A549 (cell line): ENCODE data around the gene OR10G8.

Experiments used
- CTCF ChIP-seq: fragments of >200 bp; sonication (Bioruptor Twin); formaldehyde crosslinking; IDR thresholded peaks from 3 replicates; pipeline ENCODE4 v1.5.1; 2016
- HDAC2 ChIP-seq: fragments of 200-600 bp; sonication (generic); IDR thresholded peaks from 2 replicates; pipeline ENCODE4 v1.6.1; 2016
- POLR2A ChIP-seq: IDR thresholded peaks from 2 replicates; pipeline ENCODE4 v1.6.1; 2012; ENCODE audit warnings: mild to moderate bottlenecking, low read length
- POLR2AphosphoS2 ChIP-seq: conservative IDR thresholded peaks from 2 replicates; pipeline ENCODE4 v1.6.1; 2012; ENCODE audit warnings: low read length, improper control_type of control experiment, inconsistent platforms
- RAD21 ChIP-seq, 2 experiments: fragments of >200 bp in 1 of 2; sonication (Bioruptor Twin) in 1 of 2; formaldehyde crosslinking in 1 of 2; IDR thresholded peaks in 1 of 2; conservative IDR thresholded peaks in 1 of 2; 2 replicates in 1 of 2; 3 replicates in 1 of 2; pipeline ENCODE4 v1.6.1; 2012 to 2018; ENCODE audit warnings: inconsistent platforms in 1 of 2

DNA sequence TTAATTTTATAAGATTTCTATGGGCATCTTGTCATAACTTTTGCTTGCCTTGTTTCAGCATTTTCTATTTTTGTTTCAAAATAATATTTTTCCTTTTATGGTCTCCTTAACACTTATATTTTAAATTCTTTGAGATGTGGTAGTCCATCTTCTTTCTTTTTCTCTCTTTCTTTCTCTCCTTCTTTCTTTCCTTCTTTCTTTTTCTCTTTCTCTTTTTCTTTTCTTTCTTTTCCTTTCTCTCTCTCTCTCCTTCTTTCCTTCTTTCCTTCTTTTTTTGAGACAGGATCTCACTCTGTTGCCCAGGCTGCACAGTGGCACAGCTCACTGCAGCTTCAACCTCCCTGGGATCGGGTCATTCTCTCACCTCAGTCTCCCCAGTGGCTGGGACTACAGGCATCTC, 50.7 kb downstream of the OR10G8 start:
- TF ChIP-seq RAD21 (conservative IDR thresholded peaks at IDR 0.05 in 1 of 2, IDR thresholded peaks at IDR 0.05 in 1 of 2) (no peak), POLR2A (no peak), CTCF (no peak), HDAC2 (no peak), POLR2AphosphoS2 (no peak)
